ENCODE data around the gene IGSF3. TPM values are rescaled to one million over a fixed set of nuclear protein-coding genes. Genes with fewer than 3 reads are reported as not detected.
"Not testable (repeated sequence)": the region's sequence is repeated elsewhere in the genome, so short reads cannot be mapped to it uniquely, and the experiment has no call there.

The IGSF3 gene
- polyA plus RNA-seq, 4 donors: 29.5 to 31.4 (median 30.4) TPM

DNA sequence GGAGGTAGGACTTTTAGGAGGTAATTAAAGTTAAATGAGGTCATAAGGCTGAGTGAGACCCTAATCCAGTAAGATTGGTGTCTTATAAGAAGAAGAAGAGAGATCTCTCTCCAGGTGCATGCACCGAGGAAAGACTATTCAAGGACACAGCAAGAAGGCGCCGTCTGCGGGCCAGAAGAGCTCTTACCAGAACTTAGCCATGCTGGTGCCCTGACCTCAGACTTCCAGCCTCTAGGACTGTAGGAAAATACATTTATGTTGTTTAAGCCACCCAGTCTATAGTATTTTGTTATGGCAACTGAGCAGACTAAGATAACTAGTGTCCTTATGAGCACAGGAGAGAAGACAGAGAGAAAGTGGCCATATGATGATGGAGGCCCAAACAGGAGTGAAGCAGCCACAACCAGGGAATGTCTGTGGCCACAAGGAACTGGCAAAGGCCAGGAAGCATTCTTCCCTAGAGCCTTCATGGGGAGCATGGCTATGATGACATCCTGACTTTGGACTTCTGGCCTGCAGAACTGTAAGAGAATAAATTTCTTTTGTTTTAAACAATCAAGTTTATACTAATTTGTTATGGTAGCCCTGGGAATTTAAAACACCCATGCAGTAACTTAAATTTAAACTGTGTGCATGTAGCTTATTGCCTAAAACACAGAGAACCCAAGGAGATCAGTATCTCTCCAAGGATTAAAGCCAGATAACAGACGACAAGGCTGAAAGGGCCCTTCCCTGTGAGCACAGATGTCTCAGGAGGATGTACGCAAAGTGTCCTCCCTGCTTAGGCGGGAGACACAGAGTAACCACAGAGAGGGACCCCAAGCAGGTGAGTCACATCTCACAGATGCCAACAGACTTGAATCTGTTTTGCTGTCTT is 86.8 kb downstream of the IGSF3 start:
- no peak for DNase-seq (ENCODE audit: low read depth in 4 of 4, low spot score in 3 of 4)

DNA sequence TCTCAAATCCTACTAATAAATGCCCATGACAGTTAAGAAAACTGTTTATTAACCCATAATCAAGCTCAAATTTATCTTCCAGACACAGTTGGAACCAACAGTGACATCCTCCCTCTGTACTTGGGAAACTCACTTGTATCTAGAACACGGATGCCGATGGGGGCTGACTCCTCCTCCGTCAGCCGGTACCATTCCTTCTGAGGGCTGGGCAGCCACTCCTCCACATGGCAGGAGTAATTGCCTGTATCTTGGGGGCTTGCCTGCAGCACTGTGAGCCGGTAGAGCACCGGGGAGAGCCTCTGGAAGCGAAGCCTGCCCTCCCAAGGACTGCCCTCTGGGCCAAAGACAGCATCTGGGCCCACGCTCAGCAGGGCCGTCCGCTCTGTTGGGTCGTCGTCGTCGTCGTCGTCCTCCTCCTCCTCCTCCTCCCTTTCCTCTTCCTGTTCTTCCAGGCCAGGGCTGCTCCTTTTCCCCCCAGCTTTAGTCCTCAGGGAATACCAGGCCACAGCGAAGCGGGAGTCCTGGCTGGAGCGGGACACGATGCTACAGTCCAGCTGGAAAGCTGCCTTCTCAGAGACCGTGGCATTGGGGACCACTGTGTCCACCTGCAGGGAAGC is 88.2 kb downstream of the IGSF3 start:
- DNase-seq (ENCODE audit: low read depth in 4 of 4, low spot score in 3 of 4): no peak

DNA sequence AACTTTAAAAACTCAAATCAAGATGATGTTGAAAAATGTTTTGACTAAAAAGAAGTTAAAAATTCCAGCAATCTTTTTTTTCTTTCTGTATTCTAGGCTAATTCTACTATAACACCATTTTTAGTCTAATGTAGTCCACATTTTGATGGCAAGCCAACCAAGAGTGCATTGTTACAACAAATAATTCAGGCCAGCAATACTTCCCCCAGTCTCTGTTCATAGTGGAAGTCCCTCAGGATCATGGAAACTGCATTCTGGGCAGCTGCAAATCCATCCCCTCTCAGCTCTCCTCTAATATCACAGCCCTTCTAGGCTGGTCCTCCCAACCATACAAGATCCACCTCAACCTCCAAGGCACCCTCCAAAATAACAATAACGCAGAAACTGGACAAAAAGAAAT is 89.0 kb downstream of the IGSF3 start:
- no peak for DNase-seq (ENCODE audit: low read depth in 4 of 4, low spot score in 3 of 4)

DNA sequence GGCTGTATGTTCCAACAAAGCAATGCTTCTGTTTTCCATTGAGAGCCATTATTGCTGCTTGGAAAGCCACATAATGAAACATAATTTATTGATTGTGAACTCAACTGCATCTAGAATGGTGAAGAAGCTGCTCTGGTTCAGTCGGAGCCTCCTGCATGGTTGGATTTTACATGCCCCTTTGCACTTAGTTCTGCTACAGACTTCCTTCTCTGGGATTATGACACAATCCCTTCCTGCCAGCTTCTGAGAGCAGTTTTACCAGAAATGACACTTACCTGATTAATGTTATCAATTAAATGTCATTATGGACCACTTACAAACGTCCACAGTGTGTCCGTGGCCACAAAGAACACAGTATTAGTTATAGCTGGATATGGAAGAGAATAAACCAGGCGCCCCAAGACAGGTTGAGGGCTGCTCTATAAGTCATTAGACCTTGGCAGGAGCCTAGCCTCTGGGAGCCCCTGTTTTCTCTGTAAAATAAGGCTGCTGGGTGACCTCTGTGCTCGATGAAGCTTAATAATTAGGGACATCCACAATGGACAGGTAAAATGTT is 89.7 kb downstream of the IGSF3 start:
- no peak for DNase-seq (ENCODE audit: low read depth in 4 of 4, low spot score in 3 of 4)

DNA sequence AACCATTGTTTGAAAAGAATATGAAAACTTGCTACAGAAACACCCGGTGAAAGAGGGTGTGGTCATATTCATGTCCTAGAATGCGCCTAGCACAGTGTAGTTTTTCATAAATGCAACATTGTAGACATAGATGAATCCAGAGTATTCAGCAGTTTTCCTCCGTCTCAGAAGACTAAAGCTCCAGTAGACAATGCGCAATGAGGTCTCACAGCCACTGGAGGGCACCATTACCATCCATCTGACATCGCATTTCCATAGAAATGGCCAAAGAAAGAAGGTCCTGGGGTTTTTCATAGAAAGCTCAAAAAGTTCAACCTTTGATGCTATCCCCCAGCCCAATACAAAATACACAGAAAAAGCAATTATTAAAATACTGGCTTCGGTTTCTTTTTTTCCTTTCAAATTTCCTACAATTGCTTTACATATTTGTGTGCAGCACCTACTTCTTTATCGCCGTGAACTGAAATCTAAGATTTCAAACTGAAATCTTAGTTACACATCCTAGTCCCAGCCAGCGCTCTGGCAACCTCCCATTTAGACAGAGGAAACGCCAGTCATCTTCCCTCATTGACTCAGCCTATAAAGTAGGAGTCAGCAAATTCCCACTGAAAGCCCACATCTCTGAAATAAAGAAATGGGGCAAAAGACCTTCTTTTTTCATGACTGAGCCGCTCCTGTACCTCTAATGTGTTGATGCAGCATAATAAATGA is 92.8 kb downstream of the IGSF3 start:
- DNase-seq (ENCODE audit: low read depth in 4 of 4, low spot score in 3 of 4): peak in 2 of 4 donors; percentile 56

DNA sequence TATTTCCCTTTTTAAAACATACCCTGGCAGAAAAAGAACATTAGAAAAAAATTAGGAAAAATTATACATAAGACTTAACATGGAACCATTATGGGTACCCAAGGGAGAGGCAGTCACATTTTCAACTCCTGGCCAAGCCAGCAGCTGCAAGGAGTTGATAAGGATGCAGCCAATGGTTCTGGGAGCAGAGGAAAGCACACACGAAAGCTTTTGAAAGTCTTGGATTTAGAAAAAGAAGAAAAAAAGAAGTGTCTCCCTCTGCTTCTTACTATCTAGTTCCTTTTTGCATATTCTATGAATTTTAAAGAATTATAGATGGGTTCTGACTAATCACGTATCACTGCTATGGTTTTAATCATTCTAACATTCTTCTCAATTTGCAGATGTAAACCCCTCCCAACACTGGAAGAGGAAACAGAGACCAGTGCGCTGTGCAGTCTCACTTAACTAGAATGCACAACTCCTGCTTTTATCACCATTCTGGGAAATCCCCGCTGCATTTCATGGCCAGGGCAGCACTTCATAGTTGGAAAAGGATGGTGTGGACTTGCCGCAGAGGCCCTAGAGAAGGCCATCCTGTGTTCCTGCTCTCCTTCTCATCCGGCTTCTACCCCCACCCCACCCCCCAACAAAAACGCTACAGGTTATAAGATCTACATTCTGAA is 94.0 kb downstream of the IGSF3 start:
- no peak for DNase-seq (ENCODE audit: low read depth in 4 of 4, low spot score in 3 of 4)

DNA sequence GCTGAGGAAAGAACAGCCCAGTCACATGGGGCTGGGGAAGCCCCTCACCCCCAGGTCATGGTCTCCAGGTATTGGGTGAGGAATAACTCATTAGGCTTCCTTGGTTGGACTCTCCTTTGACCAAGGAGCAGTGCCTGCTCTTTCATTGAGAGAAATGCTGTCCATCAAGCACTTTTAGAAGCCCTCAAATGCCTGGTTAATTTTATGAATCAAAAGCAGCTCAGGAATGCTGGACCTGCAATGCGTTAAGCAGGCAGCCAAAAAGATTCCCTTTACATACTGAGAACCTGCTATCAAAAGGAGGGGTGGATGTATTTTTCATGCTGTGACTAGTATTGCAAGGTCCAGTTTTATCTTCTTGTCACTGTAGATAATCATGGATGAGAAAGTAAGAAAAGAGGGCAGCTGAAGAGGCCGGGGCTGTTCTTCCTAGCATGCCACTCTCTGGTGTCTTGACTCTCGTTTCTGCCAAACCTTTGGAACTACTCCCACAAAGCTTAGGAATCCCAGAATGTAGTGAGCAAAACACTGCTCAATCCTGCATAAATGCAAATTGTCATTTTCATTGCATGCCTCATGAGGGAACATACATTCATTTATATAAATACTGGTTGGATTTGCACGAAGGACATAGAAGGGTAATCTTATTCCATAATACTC is 94.6 kb downstream of the IGSF3 start:
- no peak for DNase-seq (ENCODE audit: low read depth in 4 of 4, low spot score in 3 of 4)

DNA sequence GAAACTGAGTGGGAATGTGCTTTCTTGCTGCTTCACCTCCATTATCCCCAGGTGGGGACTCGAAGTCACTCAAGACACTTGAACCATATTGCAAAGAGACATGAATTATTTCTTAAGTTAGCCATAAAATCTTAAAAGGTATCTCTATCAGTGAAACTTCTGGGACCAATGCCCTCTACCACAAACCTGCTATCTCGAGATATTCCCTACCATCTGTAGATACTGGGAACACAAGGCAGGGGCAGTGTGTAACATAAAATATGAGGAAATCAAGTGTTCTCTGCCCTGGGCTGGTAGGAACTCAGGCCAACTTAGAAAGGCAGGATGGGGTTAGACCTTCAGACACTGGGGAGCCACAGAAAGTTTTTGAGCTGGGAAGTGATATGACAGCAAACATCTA is 95.4 kb downstream of the IGSF3 start:
- no peak for DNase-seq (ENCODE audit: low read depth in 4 of 4, low spot score in 3 of 4)

DNA sequence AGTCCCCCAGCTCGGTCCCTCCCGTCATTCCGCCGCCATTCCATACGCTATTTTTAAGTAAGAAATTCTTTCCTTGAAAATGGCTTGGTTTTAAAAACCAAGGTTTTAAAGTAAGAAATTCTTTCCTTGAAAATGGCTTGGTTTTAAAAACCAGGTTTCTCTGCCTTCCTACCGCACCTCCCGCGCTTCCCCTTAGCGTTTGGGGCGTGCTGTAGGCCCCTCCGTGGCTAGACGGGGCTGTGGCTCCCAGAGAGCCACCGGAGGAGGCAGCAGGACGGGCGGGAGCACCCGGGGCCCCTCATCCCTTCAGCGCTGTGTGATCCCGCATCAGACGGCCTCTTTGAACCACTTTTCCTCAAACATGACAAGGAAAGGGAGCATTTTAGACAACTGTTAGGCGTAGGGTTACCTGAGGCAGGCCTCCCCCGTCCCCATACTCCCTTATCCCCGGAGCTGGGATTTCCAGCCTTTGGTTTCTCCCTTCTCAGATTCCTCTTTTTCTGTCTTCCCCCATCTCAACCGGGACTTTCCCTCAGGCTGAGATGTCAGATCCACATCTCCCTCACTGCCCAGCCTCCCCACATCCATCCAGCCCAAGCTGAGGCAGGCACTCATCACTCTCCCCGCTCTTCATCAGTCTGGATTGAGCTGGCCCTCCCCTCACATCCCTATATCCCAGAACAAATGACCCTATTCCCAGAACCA is 96.2 kb downstream of the IGSF3 start:
- no peak for DNase-seq (ENCODE audit: low read depth in 4 of 4, low spot score in 3 of 4)

DNA sequence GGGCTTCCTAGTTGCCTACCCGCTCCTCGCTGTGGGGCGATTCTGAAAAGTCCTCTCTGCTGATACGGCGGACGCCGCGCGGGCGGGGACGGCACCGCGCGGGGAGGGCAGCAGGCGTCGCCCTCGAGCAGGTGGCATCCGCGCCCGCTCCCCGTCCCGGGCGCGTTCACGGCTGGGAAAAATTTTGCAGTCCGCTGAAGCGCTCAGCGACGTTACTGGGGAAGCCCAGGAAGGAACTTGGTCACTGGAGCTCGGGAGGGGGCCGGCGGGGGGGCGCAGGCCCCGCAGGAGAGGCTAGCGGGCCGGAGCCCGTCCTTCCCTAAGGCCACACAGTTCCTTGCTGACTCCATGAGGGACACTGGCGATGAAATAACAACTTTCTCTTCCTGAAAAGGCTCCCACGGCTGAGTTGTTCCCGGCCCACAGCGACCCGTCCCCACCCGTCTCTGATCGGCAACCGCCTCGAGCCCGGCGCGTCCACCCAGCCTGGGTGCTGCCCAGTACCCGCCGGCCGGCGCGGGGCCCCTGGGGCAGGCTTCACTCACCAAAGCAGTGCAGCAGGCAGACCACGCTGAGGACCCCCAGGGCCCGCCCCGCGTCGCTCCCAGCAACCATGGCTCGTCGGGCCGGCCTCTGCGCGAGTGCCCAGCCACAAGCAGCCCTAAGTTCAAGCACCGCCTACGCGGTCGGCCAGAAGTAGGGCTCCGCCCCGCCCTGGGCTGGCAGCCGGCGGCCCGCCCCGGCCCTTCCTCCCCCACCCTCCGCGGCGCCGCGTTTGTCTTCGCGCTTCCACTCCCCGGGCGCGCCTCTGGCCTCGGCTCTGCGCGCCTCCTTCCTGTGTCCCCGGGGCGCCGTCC is 96.9 kb downstream of the IGSF3 start, which contains the start of gene CD58:
Gene CD58, minus strand, starts transcription at position 669 of the 857 bp plus-strand sequence. Its CDS starts 54 bp downstream, at position 615.
- DNase-seq (ENCODE audit: low read depth in 4 of 4, low spot score in 3 of 4): peak; percentile 58 to 67 (median 64)

DNA sequence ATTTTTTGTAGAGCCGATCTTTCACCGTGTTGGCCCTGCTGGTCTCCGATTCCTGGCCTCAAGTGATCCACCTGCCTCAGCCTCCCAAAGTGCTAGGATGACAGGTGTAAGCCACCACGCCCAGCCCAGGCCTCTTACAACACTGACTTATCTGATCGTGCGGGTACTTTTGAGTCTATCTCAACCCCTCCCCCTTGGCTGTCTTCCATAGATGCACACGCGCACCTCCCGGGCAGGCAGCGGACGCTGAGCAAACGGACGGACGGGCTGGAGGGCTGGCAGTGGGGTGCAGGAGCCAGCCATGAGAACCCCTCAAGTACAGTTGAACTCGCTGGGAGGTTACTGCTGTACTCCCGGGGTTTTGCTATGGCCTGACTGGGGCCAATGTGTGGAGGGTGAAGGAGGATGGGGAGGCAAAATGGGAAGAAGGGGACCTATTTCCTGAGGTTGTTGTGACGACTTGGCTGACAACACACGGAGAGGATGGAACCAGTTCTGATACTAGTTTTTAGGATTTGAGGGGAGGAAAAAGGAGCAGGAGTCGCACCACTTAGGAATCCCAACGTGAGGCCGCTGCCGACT is 97.7 kb downstream of the IGSF3 start:
- no peak for DNase-seq (ENCODE audit: low read depth in 4 of 4, low spot score in 3 of 4)

DNA sequence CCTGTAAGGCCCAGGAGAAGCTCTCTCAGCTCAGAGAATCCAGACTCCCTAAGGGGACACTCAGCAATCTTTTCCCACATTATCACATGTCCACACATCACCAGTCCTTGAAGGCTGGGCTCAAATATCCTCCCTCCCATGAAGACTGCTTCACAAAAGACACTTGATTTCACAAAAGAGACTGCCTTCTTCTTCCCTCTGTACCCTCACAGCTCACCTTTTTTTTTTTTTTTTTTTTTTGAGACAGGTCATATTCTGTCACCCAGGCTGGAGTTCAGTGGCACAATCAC is 98.2 kb downstream of the IGSF3 start:
- DNase-seq (ENCODE audit: low read depth in 4 of 4, low spot score in 3 of 4): no peak

DNA sequence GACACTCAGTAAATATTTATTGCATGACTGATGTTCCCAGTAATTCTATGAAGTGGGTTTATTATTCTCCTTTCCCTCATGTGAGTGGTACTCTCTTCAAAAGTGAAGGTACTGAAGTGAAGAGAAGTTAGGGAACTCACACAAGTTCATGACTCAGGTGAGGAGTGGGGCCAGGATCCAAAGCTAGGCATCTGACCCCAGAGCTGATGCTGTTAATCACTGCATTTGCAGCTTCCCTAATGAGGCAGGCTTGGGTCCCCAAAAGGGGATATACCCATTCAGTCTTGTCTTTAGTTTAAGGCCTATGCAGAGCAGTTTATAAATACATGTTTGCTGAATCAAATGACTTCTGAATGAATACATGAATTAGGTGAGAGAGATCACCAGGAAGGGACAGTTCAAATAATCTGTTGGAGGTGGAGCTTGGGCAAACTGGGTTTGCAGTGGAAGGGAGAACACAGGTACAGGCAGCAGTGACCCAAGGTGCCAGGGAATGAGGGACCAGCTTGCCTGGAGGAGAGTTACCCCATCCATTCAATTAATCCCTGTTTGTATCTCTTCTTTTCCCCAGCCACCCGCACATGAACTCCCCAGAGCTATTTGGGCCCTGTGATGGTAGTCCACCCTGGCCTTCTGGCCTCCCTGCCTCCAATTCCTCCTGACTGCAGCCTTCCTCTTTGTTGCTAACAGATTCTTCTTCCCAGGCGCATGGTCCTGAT is 98.7 kb downstream of the IGSF3 start:
- DNase-seq (ENCODE audit: low read depth in 4 of 4, low spot score in 3 of 4): no peak

DNA sequence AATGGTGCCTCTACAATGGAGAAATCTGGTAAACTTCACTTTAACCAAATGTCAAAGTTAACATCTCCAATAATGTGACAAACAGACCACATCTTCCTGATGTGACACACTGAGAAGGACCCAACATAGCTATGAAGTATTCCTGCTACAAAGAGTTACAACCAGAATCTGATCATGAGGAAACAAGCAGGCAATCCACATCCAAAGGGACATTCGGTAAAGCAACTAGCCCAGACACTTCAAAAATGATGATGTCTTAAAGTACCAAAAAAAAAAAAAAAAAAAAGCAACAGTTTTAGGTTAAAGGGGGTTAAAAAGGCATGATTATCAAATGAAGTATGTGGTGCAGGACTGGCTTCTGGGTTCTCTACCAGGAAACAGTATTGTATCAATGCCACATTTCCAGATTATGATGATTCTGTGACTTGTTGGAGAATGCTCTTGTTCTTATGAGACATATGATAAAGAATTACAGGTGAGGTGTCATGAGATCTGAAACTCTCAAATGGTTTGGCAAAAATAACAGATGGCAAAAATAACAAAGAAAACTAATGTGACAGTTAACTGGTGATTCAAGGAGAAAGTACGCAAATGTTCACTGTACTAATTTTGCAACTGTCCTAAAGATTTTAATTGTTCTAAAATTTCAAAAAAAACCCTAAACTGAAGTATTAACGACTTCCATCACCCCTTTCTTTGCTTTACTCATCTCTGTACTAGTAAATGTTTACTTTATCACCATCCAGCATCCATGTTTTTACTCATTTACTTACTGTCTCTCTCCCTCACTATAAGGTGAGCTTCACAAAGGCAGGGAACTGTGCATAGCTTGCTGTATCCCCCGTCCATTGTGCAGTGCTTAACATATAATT is 99.5 kb downstream of the IGSF3 start:
- no peak for DNase-seq (ENCODE audit: low read depth in 4 of 4, low spot score in 3 of 4)

DNA sequence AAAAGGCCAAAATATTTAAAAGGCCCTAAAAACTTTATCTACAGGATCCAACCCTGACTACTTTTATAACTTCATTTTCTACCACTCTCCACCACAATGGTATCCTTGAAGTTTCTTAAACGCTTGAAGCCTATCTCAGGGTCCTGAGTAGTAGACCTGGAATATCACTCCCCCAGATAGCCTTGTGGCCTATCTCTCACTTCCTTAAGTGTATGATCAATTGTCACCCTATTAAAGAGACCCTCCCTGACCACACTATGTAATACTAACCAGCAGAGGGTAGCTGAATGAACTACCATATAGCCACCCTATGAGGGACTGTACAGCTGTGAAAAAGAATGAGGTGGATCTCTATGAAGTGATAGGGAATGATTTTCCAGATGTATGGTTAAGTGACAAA is 102.3 kb downstream of the IGSF3 start:
- no peak for DNase-seq (ENCODE audit: low read depth in 4 of 4, low spot score in 3 of 4)

DNA sequence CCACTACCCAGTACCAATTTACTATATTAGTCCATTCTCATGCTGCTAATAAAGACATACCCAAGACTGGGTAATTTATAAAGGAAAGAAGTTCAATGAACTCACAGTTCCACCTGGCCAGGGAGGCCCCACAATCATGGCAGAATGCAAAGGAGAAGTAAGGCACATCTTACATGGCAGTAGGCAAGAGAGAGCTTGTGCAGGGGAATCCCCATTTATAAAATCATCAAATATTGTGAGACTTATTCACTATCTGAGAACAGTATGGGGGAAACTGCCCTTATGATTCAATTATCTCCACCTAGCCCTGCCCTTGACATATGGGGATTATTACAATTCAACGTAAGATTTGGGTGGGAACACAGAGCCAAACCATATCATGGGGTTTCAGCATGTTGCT is 103.1 kb downstream of the IGSF3 start:
- no peak for DNase-seq (ENCODE audit: low read depth in 4 of 4, low spot score in 3 of 4)

DNA sequence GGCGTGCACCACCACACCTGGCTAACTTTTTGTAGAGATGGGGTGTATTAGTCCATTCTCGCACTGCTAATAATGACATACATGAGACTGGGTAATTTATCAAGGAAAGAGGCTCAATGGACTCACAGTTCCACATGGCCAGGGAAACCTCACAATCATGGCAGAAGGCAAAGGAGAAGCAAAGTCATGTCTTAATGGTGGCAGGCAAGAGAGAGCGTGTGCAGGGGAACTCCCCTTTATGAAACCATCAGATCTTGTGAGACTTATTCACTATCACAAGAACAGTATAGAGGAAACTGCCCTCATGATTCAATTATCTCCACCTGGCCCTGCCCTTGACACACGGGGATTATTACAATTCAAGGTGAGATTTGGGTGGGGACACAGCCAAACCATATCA is 105.1 kb downstream of the IGSF3 start:
- DNase-seq (ENCODE audit: low read depth in 4 of 4, low spot score in 3 of 4): not testable (repeated sequence)
